NCI-H748 (cell line): Measurements from ENCODE around the gene SYNGR4.
A peak's percentile ranks its signal among the peaks of the same experiment; 100 is the strongest.
"Not testable (repeated sequence)": the region's sequence is repeated elsewhere in the genome, so short reads cannot be mapped to it uniquely, and the experiment has no call there.

ENCODE experiments used
- DNase-seq: peaks from one replicate; lab custom pipeline; 2025; ENCODE audit not compliant: unreplicated experiment; lab: John Stamatoyannopoulos, UW

Gene SYNGR4

GRCh38 chr19:48370955-48371354 lies 6.8 kb downstream of the SYNGR4 start:
- no peak for DNase-seq

DNA sequence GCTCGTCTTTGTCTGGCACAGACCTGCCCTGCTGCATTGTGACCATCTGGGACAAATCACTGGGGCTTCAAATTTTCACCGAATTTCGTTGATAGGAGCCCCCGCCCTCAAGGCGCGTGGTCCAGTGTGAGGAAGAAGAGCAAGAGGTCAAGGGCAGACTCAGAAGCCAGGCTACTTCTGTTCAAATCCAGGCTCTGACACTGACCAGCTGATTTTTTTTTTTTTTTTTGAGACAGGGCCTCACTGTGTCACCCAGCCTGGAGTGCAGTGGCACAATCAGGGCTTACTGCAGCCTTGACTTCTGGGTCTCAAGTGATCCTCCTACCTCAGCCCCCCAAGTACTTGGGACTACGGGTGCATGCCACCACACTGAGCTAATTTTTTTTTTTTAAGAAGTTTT lies 7.2 kb downstream of the SYNGR4 start:
- no peak for DNase-seq

DNA sequence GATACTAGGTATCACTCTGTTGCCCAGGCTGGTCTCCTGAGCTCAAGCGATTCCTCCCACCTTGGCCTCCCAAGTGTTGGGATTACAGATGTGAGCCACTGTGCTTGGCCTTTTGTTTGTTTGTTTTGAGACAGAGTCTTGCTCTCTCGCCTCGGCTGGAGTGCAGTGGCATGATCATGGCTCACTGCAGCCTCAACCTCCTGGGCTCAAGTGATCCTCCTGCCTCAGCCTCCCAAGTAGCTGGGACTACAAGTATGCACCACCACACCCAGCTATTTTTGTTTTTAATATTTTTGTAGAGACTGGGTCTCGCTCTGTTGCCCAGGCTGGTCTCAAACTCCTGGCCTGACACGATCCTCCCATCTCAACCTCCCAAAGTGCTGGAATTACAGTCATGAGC lies 7.6 kb downstream of the SYNGR4 start:
- DNase-seq, result not testable (repeated sequence)

DNA sequence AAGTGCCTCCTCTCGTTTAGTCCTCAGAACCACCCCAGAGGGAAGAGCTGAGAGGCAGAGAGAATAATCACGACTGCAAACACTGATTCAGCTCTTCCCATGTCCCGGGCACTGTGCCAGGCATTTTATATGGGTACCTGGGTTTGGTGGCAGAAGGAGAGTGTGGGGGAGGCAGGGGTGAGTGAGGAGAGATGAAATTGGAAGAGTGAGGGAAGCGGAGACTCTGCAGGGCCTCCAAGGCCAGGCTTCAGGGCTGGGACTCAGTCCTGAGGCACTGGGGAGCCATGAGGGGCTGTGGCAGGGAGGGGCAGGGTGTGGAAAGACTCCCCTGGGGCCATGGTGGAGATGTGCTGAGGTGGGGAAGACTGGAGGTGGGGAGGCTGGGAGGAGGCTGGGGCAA lies 8.7 kb downstream of the SYNGR4 start:
- DNase-seq, result peak; percentile 69

DNA sequence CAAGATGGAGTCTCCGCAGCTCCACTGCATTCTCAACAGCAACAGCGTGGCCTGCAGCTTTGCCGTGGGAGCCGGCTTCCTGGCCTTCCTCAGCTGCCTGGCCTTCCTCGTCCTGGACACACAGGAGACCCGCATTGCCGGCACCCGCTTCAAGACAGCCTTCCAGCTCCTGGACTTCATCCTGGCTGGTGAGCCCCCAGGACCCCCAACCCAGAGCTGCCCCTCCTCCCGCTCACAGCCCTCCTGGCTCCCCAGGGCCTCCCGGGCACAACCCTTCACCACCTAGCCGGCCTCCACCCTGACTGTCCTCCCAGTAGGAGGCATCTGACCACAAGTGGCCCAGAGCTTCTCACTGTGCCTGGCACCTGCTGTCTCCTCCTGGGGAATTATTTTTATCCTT lies 9.4 kb downstream of the SYNGR4 start:
- no peak for DNase-seq

DNA sequence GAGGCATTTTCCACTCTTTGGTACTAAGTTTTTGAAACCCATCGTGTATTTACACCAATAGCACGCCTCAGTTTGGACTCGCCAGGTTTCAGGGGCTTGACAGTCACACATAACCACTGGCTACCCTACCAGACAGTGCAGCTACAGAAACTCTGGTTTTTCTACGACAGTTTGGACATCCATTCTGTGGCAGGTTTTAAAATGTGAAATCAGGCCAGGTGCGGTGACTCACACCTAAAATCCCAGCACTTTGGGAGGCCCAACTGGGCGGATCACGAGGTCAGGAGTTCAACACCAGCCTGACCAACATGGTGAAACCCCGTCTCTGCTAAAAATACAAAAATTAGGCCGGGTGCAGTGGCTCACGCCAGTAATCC lies 14.0 kb downstream of the SYNGR4 start:
- DNase-seq, result no peak

GRCh38 chr19:48379058-48379457 lies 14.9 kb downstream of the SYNGR4 start:
- no peak for DNase-seq

GRCh38 chr19:48381178-48381950 lies 17.2 kb downstream of the SYNGR4 start:
- DNase-seq, result no peak

- no peak for DNase-seq
Measured at GRCh38 chr19:48382286-48382685, 18.1 kb downstream of the SYNGR4 start.

DNA sequence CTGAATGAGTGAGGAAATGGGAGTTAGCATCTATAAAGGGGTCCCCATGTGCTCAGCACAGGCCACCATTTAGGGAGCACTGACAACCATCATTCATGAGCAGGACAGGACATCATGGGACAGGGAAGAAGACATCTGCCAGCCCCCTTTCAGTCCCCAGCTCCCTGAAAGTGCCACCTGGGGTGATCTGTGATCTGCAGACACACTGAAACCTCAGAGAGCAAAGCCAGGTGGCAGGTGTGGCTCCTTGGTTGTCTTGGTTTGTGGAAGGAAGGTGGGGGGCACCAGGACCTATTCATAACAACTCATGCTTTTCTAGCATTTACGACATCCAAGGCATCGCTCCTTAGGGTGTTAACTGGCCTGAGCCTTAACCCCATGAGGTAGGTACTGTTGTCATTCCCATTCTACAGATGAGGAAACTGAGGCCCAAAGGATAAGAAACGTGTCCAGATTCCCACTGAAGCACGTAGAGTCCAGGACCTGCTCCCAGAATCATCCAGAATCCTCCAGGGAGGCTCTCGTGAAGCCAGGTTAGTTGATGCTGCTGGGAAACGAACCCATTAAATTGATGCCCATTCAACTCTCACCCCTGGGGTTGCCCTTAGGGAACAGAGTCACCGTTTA lies 21.4 kb downstream of the SYNGR4 start:
- no peak for DNase-seq

- no peak for DNase-seq
Measured at GRCh38 chr19:48386981-48387380, 22.8 kb downstream of the SYNGR4 start.

GRCh38 chr19:48390188-48391099 lies 26.3 kb downstream of the SYNGR4 start:
- DNase-seq, result peak; percentile 70

GRCh38 chr19:48391100-48392005 lies 27.2 kb downstream of the SYNGR4 start, which contains the start of gene KDELR1:
Gene KDELR1, minus strand, starts transcription at chr19:48391551. Its CDS starts 193 bp downstream, at chr19:48391358.
- DNase-seq, result peak; percentile 71

DNA sequence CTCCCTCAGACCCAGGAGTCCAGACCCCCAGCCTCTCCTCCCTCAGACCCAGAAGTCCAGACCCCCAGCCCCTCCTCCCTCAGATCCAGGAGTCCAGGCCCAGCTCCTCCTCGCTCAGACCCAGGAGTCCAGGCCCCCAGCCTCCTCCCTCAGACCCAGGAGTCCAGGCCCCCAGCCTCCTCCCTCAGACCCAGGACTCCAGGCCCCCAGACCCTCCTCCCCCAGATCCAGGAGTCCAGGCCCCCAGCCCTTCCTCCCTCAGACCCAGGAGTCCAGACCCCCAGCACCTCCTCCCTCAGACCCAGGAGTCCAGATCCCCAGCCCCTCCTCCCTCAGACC lies 27.8 kb downstream of the SYNGR4 start:
- DNase-seq, result not testable (repeated sequence)

DNA sequence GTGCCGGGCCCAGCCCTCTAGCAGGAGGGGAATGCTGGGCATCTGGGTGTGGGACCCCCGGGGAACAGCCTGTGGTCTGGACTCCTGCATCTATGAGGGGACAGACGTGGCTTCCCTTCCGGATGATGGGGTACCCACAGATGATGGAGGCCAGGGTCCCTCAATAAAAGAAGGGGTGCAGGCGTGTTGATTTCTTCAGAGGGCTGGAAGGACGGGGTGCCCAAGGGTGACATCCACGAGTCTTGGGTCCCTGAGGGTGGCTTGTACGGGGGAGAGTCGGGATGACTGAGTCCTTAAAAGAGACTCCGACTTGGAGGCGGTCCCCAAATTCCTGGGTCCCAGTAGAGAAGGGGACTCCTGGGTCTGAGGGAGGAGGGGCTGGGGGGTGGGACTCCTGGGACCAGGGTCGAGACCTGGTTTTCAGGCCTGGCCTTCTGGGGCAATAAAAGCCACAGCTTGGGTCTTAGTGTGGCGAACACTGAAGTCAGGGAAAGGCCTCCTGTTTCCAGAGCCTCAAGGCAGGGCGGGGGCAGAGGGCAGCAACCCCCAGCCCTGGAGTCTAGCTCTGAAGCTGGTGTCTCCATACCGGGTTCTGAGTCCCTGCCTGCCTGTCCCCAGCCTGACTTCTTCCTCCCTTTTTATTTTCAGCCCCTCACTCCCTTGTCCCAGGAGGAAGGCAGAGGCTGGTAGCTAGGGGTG lies 28.8 kb downstream of the SYNGR4 start:
- no peak for DNase-seq

DNA sequence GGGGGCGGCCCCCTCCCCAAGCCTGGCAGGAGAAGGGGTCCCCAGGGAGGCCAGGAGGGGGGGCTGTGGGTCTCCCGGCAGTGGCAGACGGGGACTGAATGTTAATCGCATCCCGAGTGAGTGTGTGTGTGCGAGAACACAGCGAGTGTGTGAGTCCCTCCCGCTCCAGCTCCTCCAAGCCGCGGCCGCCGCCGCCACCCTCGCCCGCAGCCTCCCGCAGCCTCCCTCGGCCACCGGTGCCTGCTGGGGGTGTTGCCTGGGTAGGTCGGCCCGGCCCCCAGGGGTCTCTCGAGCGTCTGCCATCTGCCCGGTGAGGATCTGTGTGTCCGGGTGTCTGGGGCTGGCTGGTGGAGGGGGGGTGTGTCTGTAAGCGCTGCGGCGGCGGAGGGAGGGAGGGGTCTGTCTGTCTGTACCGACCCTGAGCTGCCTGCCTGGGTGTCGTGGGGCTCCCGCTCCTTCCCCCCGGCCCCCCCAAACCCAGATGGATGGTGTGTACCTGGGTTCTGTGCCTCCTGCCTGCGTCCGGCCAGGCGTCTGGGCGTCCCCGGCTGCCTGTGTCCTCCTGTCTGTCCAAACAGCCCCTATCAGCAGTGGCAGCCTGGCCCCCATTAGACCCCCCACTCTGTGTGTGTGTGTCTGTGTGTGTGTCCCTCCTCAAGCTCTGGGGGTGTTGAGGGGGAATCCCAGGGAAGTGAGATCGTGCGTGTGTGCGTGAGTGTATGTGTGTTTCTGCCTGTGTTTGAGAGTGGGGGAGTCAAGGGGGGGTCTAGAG lies 29.6 kb downstream of the SYNGR4 start, which contains the start of gene GRIN2D:
Gene GRIN2D (plus strand): TSS at position 110 of the 772 bp plus-strand sequence. CDS start 4,725 bp downstream, outside the sequence.
- DNase-seq, result peak; percentile 64

- DNase-seq, result peak; percentile 30
Measured at GRCh38 chr19:48394331-48395169, 30.4 kb downstream of the SYNGR4 start.

GRCh38 chr19:48395170-48395455 lies 30.9 kb downstream of the SYNGR4 start:
- no peak for DNase-seq
